SK-N-SH treated with all-trans-retinoic acid at 6 μM for 48 hours (cell line): Measurements from ENCODE around the gene ABCA1.

Experiments
- ATAC-seq: fragments of 200-7000 bp; cut with Tn5 transposase; 3 replicates; pipeline ENCODE4 v1.9.1; 2020; ENCODE audit warnings: mild to moderate bottlenecking, moderate library complexity
- ARNTL ChIP-seq: fragments of 450-650 bp; formaldehyde crosslinking; IDR thresholded peaks from 2 replicates; pipeline ENCODE4 v1.5.0; 2020; ENCODE audit warnings: low read depth, mild to moderate bottlenecking, moderate library complexity, borderline replicate concordance
- BACH2 ChIP-seq: fragments of 250-450 bp; sonication (Bioruptor Pico); IDR thresholded peaks from 2 replicates; pipeline ENCODE4 v1.9.0; 2021; ENCODE audit warnings: mild to moderate bottlenecking, borderline replicate concordance
- ESRRG ChIP-seq: fragments of 250-450 bp; sonication (Bioruptor Pico); IDR thresholded peaks from 2 replicates; pipeline ENCODE4 v1.6.1; 2021; ENCODE audit warnings: mild to moderate bottlenecking
- ISL1 ChIP-seq: fragments of 250-450 bp; sonication (Bioruptor Pico); IDR thresholded peaks from 2 replicates; pipeline ENCODE4 v2.1.2; 2022; ENCODE audit warnings: mild to moderate bottlenecking, moderate library complexity
- OSR1 ChIP-seq: fragments of 250-450 bp; sonication (Bioruptor Pico); IDR thresholded peaks from 2 replicates; pipeline ENCODE4 v1.8.0; 2022; ENCODE audit warnings: moderate library complexity, mild to moderate bottlenecking, inconsistent platforms
- PPARA ChIP-seq: fragments of 250-450 bp; sonication (Bioruptor Pico); IDR thresholded peaks from 2 replicates; pipeline ENCODE4 v1.5.0; 2020; ENCODE audit warnings: mild to moderate bottlenecking, borderline replicate concordance
- RARB ChIP-seq: fragments of 250-450 bp; sonication (Bioruptor Pico); IDR thresholded peaks from 2 replicates; pipeline ENCODE4 v1.8.0; 2021; ENCODE audit warnings: mild to moderate bottlenecking, moderate library complexity
- SNAI2 ChIP-seq: fragments of 250-450 bp; sonication (Bioruptor Pico); IDR thresholded peaks from 2 replicates; pipeline ENCODE4 v1.5.0; 2020; ENCODE audit warnings: mild to moderate bottlenecking, moderate library complexity
- TCF4 ChIP-seq: fragments of 250-450 bp; sonication (Bioruptor Pico); IDR thresholded peaks from 2 replicates; pipeline ENCODE4 v1.8.0; 2021; ENCODE audit warnings: mild to moderate bottlenecking, moderate library complexity, borderline replicate concordance
- TOX ChIP-seq: fragments of 250-450 bp; sonication (Bioruptor Pico); IDR thresholded peaks from 2 replicates; pipeline ENCODE4 v1.8.0; 2021; ENCODE audit warnings: mild to moderate bottlenecking, moderate library complexity, borderline replicate concordance
- TSHZ2 ChIP-seq: fragments of 250-450 bp; sonication (Bioruptor Pico); IDR thresholded peaks from 2 replicates; pipeline ENCODE4 v1.5.0; 2020; ENCODE audit warnings: mild to moderate bottlenecking, moderate library complexity
- ZC3H10 ChIP-seq: fragments of 250-450 bp; sonication (Bioruptor Pico); IDR thresholded peaks from 2 replicates; pipeline ENCODE4 v1.5.1; 2021; ENCODE audit warnings: mild to moderate bottlenecking, moderate library complexity
- ZFP3 ChIP-seq: fragments of 250-450 bp; sonication (Bioruptor Pico); IDR thresholded peaks from 2 replicates; pipeline ENCODE4 v1.5.0; 2020; ENCODE audit warnings: mild to moderate bottlenecking, moderate library complexity
- ZFP30 ChIP-seq: fragments of 450-650 bp; formaldehyde crosslinking; IDR thresholded peaks from 2 replicates; pipeline ENCODE4 v1.5.0; 2022; ENCODE audit warnings: mild to moderate bottlenecking, moderate library complexity
- ZNF70 ChIP-seq: fragments of 450-650 bp; formaldehyde crosslinking; IDR thresholded peaks from 2 replicates; pipeline ENCODE4 v1.5.0; 2020; ENCODE audit warnings: mild to moderate bottlenecking, moderate library complexity
- ZNF8 ChIP-seq: fragments of 450-650 bp; formaldehyde crosslinking; IDR thresholded peaks from 2 replicates; pipeline ENCODE4 v1.5.0; 2020; ENCODE audit warnings: mild to moderate bottlenecking, moderate library complexity
- TF ChIP-seq, protein P1 (sequence below): fragments of 250-450 bp; sonication (Bioruptor Pico); IDR thresholded peaks from 2 replicates; pipeline ENCODE4 v1.5.1; 2021; ENCODE audit warnings: mild to moderate bottlenecking, moderate library complexity
- TF ChIP-seq, protein P2 (sequence below): fragments of 250-450 bp; sonication (Bioruptor Pico); IDR thresholded peaks from 2 replicates; pipeline ENCODE4 v1.5.1; 2020; ENCODE audit warnings: low read depth, mild to moderate bottlenecking, moderate library complexity

The ABCA1 gene

GRCh38 chr9:104853683-104854082, 74.3 kb downstream of the ABCA1 start (continued):
- no peak for TF ChIP-seq TSHZ2 (CRISPR knock-in tag)

DNA sequence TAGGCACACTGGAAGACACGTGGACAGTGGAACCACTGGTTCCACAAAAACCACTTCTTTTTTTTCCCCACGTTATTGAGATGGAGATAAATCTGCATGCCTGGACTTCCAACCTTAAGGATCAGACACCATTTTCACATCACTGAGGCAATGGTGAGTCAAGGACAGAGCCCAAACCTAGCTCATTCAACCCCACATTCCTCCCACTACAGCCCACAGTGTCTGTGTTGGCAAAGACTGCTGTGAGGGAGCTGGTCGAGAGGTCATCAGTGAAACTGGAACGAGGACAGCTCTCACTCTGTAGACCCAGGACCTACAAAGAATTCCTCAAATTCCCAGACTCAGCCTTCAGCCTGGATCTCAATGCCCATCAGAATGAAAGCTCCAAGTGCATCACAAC, 74.8 kb downstream of the ABCA1 start:
- TF ChIP-seq, protein P1, sequence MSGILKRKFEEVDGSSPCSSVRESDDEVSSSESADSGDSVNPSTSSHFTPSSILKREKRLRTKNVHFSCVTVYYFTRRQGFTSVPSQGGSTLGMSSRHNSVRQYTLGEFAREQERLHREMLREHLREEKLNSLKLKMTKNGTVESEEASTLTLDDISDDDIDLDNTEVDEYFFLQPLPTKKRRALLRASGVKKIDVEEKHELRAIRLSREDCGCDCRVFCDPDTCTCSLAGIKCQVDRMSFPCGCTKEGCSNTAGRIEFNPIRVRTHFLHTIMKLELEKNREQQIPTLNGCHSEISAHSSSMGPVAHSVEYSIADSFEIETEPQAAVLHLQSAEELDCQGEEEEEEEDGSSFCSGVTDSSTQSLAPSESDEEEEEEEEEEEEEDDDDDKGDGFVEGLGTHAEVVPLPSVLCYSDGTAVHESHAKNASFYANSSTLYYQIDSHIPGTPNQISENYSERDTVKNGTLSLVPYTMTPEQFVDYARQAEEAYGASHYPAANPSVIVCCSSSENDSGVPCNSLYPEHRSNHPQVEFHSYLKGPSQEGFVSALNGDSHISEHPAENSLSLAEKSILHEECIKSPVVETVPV = no peak
- TF ChIP-seq OSR1 (CRISPR knock-in tag) = no peak
- ATAC-seq = no peak

DNA sequence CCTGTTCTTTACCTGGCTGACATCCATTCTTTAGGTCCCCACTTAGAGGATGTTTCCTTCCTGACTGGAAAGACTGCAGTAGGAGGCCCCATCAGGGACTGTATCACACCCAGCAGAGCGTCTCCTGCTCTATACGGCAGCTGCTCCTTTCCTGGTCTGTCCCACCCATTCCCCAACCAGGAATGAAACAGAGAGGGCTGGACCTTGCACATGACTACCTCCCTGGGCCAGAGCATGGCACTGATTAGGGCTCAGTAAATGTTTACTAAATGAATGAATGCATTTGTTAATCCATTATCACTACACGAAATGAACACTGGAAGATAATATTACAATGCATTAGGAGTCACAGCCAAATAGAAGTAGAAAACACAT, 76.4 kb downstream of the ABCA1 start:
- ATAC-seq = no peak
- TF ChIP-seq OSR1 (CRISPR knock-in tag) = no peak

GRCh38 chr9:104850786-104851545, 77.0 kb downstream of the ABCA1 start:
- ATAC-seq = 0 out of 3 replicates have a peak, but pooled peaks have one; percentile 32
- 0 out of 2 replicates have a peak, but pooled peaks have one; percentile 22 for TF ChIP-seq ISL1 (CRISPR knock-in tag)
- TF ChIP-seq ZNF70 (CRISPR knock-in tag) = no peak

DNA sequence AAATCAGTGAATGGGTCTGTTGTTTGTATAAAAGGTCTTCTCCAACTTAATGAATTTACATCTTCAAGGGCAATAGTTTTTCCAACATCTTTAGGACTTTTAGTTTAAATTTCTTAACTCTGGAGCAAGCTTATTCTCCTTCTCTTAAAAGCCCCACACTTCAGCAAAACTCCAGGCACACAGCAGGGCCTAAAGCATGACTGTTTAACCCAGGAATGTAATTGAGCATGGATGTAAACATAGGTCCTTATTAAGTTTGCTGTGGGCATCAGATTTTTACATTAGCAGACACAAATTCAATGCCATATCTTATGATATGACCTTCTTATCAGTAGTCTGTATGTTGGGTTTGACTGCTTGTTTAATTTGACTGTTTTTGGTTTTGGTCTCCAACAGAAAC, 78.9 kb downstream of the ABCA1 start:
- no peak for ATAC-seq
- TF ChIP-seq ZNF70 (CRISPR knock-in tag) (no peak), ARNTL (CRISPR knock-in tag) (no peak), TOX (CRISPR knock-in tag) (no peak), ZFP30 (no peak), ZFP3 (CRISPR knock-in tag) (no peak), OSR1 (CRISPR knock-in tag) (no peak), ESRRG (no peak), PPARA (CRISPR knock-in tag) (no peak), BACH2 (CRISPR knock-in tag) (no peak), TSHZ2 (CRISPR knock-in tag) (no peak), ZNF8 (CRISPR knock-in tag) (no peak), ZC3H10 (no peak)
- TF ChIP-seq, protein P2, sequence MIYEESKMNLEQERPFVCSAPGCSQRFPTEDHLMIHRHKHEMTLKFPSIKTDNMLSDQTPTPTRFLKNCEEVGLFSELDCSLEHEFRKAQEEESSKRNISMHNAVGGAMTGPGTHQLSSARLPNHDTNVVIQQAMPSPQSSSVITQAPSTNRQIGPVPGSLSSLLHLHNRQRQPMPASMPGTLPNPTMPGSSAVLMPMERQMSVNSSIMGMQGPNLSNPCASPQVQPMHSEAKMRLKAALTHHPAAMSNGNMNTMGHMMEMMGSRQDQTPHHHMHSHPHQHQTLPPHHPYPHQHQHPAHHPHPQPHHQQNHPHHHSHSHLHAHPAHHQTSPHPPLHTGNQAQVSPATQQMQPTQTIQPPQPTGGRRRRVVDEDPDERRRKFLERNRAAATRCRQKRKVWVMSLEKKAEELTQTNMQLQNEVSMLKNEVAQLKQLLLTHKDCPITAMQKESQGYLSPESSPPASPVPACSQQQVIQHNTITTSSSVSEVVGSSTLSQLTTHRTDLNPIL (CRISPR knock-in tag) = no peak

DNA sequence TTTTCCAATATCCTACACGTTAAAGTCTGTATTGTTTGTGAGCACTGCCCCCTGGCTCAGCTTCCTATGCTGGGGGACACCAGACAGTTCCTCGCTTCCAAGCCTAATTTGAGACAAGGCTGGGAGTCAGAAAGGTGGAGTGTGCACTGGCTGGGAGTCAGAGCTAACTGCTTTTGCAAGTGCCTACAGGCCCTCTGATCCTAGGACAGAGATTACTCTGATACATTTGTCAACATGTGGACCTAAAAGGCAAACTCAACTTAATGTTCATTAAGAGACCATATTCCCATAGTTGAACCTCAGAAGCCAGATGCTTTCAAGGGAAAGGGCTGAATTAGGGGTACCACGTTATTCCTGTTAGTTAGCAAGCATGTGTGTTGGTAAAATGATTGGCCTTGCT, 83.2 kb downstream of the ABCA1 start:
- no peak for ATAC-seq
- TF ChIP-seq, protein P1 = no peak
- TF ChIP-seq ZNF70 (CRISPR knock-in tag) (no peak), ZNF8 (CRISPR knock-in tag) (no peak), ISL1 (CRISPR knock-in tag) (no peak), SNAI2 (no peak), TCF4 (CRISPR knock-in tag) (no peak), PPARA (CRISPR knock-in tag) (no peak), ZFP30 (no peak), ARNTL (CRISPR knock-in tag) (no peak), RARB (CRISPR knock-in tag) (no peak)
- TF ChIP-seq, protein P2 (CRISPR knock-in tag) = no peak
